Kidney epithelial cell (primary cell): Measurements from ENCODE around the gene FOSL2. TPM values are rescaled to one million over a fixed set of nuclear protein-coding genes. Genes with fewer than 3 reads are reported as not detected.

Source experiments
- DNase-seq: peaks from one replicate; pipeline ENCODE4 v3.0.0-alpha.2; 2010; ENCODE audit warnings: low read depth
- H3K27me3 ChIP-seq: 2 replicates; pipeline ENCODE4 v1.6.0; 2011; ENCODE audit warnings: low read length; ENCODE audit not compliant: control insufficient read depth, insufficient read depth
- H3K36me3 ChIP-seq: 2 replicates; pipeline ENCODE4 v1.5.1; 2011; ENCODE audit warnings: low read length; ENCODE audit not compliant: control insufficient read depth, insufficient read depth
- H3K4me3 ChIP-seq: 2 replicates; pipeline ENCODE4 v1.5.1; 2011; ENCODE audit warnings: low read depth, mild to moderate bottlenecking, control low read depth, low read length
- CTCF ChIP-seq: IDR thresholded peaks from 2 replicates; pipeline ENCODE4 v1.5.1; 2011; ENCODE audit warnings: mild to moderate bottlenecking, moderate library complexity, low read length, control low read depth, inconsistent platforms; ENCODE audit not compliant: insufficient read depth, poor library complexity, severe bottlenecking
- total RNA-seq: library from RNA; depleted of rRNA; stranded (reverse); fragments of >200 nt; gene quantifications from 2 replicates; pipeline ENCODE4 v1.2.3, GENCODE V29; 2015

The FOSL2 gene
- total RNA-seq, 1 donor from 2014 or later, result 85.5 TPM

- no peak for DNase-seq
- Histone ChIP-seq H3K4me3 (peak overlapping the region; percentile 96), H3K27me3 (no peaks in the 10 kb centered on the region), H3K36me3 (no peaks in the 10 kb centered on the region)
- TF ChIP-seq CTCF, result no peak
These were observed 1.7 kb downstream of the FOSL2 start for GRCh38 chr2:28394331-28394877.

- TF ChIP-seq CTCF, result no peak
- H3K27me3 ChIP-seq, result no peaks in the 10 kb centered on the region
- DNase-seq, result no peak
- H3K4me3 ChIP-seq, result peak overlapping the region; percentile 96
- no peaks in the 10 kb centered on the region for H3K36me3 ChIP-seq
These were observed 2.3 kb downstream of the FOSL2 start for GRCh38 chr2:28394997-28395333.

- H3K36me3 ChIP-seq, result no peaks in the 10 kb centered on the region
- no peaks in the 10 kb centered on the region for H3K27me3 ChIP-seq
- no peak for TF ChIP-seq CTCF
- no peak for DNase-seq
- H3K4me3 ChIP-seq, result peak overlapping the region; percentile 96
These were observed 2.8 kb downstream of the FOSL2 start for GRCh38 chr2:28395334-28396061.

GRCh38 chr2:28397043-28397381, 4.4 kb downstream of the FOSL2 start:
- peak overlapping the region; percentile 96 for H3K4me3 ChIP-seq
- no peak for DNase-seq
- TF ChIP-seq CTCF, result no peak
- H3K27me3 ChIP-seq, result no peaks in the 10 kb centered on the region
- peaks cover 2% of the 10 kb centered on the region for H3K36me3 ChIP-seq

- Histone ChIP-seq H3K4me3 (peak overlapping the region; percentile 96), H3K36me3 (peaks cover 3% of the 10 kb centered on the region), H3K27me3 (no peaks in the 10 kb centered on the region)
- DNase-seq, result no peak
- no peak for TF ChIP-seq CTCF
These were observed 5.6 kb downstream of the FOSL2 start for GRCh38 chr2:28398101-28398834.
